Karpas-422 (cell line): ENCODE results near the gene MYCN. TPM values are rescaled to one million over a fixed set of nuclear protein-coding genes. Genes with fewer than 3 reads are reported as not detected.
"Not testable (repeated sequence)": the region's sequence is repeated elsewhere in the genome, so short reads cannot be mapped to it uniquely, and the experiment has no call there.

Experiments used
- DNase-seq: peaks from one replicate; pipeline ENCODE4 v3.0.0-alpha.2; 2015
- H2AFZ ChIP-seq: fragments of 200-600 bp; sonication (generic); 2 replicates; pipeline ENCODE4 v1.6.1; 2014; ENCODE audit warnings: antibody characterized with exemption, low read length, mixed read lengths
- H3K27ac ChIP-seq: fragments of 200-600 bp; sonication (generic); 2 replicates; pipeline ENCODE4 v1.5.1; 2014; ENCODE audit warnings: mild to moderate bottlenecking, low read length, moderate library complexity
- H3K27me3 ChIP-seq: fragments of 200-600 bp; sonication (generic); 2 replicates; pipeline ENCODE4 v1.6.1; 2014; ENCODE audit warnings: low read length, mixed read lengths
- H3K36me3 ChIP-seq: fragments of 200-600 bp; sonication (generic); 2 replicates; pipeline ENCODE4 v1.6.1; 2014; ENCODE audit warnings: low read length, mixed read lengths; ENCODE audit not compliant: insufficient read depth
- H3K4me1 ChIP-seq: fragments of 200-600 bp; sonication (generic); 2 replicates; pipeline ENCODE4 v1.6.1; 2014; ENCODE audit warnings: mild to moderate bottlenecking, low read length, mixed read lengths
- H3K4me2 ChIP-seq: fragments of 200-600 bp; sonication (generic); 2 replicates; pipeline ENCODE4 v1.6.1; 2014; ENCODE audit warnings: low read length, low read depth, mild to moderate bottlenecking; ENCODE audit not compliant: poor library complexity, severe bottlenecking
- H3K4me3 ChIP-seq: fragments of 200-600 bp; sonication (generic); 2 replicates; pipeline ENCODE4 v1.5.1; 2014; ENCODE audit warnings: mild to moderate bottlenecking, antibody characterized with exemption, low read length, mixed read lengths
- H3K79me2 ChIP-seq: fragments of 200-600 bp; sonication (generic); 2 replicates; pipeline ENCODE4 v1.6.1; 2014; ENCODE audit warnings: mild to moderate bottlenecking, low read length, mixed read lengths
- H3K9ac ChIP-seq: fragments of 200-600 bp; sonication (generic); 2 replicates; pipeline ENCODE4 v1.6.0; 2014; ENCODE audit warnings: low read length
- H3K9me2 ChIP-seq: fragments of 200-600 bp; sonication (generic), shearing (Covaris generic); replicated peaks from 2 replicates; pipeline ENCODE4 v1.6.0; 2014; ENCODE audit warnings: mild to moderate bottlenecking, low read length, moderate library complexity; ENCODE audit not compliant: insufficient read depth
- H3K9me3 ChIP-seq: fragments of 300-700, 200-600 bp; sonication (generic); 2 replicates; pipeline ENCODE4 v1.6.1; 2014; ENCODE audit warnings: low read length, mixed read lengths
- H4K20me1 ChIP-seq: fragments of 200-600 bp; sonication (generic); 2 replicates; pipeline ENCODE4 v1.6.1; 2014; ENCODE audit warnings: mild to moderate bottlenecking, antibody characterized with exemption, low read length, low read depth; ENCODE audit not compliant: insufficient read depth
- total RNA-seq: library from RNA; depleted of rRNA; stranded (reverse); fragments of >200 nt; shearing (Covaris generic); gene quantifications from 2 replicates; pipeline ENCODE4 v1.2.3, GENCODE V29; 2014; ENCODE audit warnings: low replicate concordance

The MYCN gene
- total RNA-seq, 1 experiment from 2014 or later = not detected

GRCh38 chr2:15911686-15912085 is 28.7 kb upstream of the MYCN start:
- Histone ChIP-seq H3K4me2 (no peak overlapping the region), H3K9ac (no peak overlapping the region), H3K4me3 (no peak overlapping the region), H3K27ac (no peak overlapping the region), H3K36me3 (no peaks in the 10 kb centered on the region), H3K9me3 (no peaks in the 10 kb centered on the region), H3K79me2 (no peaks in the 10 kb centered on the region), H3K4me1 (no peaks in the 10 kb centered on the region), H3K27me3 (no peaks in the 10 kb centered on the region), H3K9me2 (no peaks in the 10 kb centered on the region), H4K20me1 (no peaks in the 10 kb centered on the region), H2AFZ (no peak overlapping the region)
- no peak for DNase-seq

GRCh38 chr2:15912203-15912602 is 28.1 kb upstream of the MYCN start:
- Histone ChIP-seq H4K20me1 (no peaks in the 10 kb centered on the region), H3K36me3 (no peaks in the 10 kb centered on the region), H3K9me2 (no peaks in the 10 kb centered on the region), H3K27me3 (no peaks in the 10 kb centered on the region), H3K9me3 (no peaks in the 10 kb centered on the region), H3K27ac (no peak overlapping the region), H3K9ac (no peak overlapping the region), H3K79me2 (no peaks in the 10 kb centered on the region), H3K4me3 (no peak overlapping the region), H2AFZ (no peak overlapping the region), H3K4me2 (no peak overlapping the region), H3K4me1 (no peaks in the 10 kb centered on the region)
- DNase-seq = no peak

GRCh38 chr2:15913146-15913545 is 27.2 kb upstream of the MYCN start:
- no peaks in the 10 kb centered on the region for H3K9me2 ChIP-seq
- no peaks in the 10 kb centered on the region for H3K36me3 ChIP-seq
- no peak overlapping the region for H3K9ac ChIP-seq
- H3K4me1 ChIP-seq = no peaks in the 10 kb centered on the region
- H3K9me3 ChIP-seq = no peaks in the 10 kb centered on the region
- H2AFZ ChIP-seq = no peak overlapping the region
- H3K4me3 ChIP-seq = no peak overlapping the region
- no peaks in the 10 kb centered on the region for H3K27me3 ChIP-seq
- no peak overlapping the region for H3K4me2 ChIP-seq
- H4K20me1 ChIP-seq = no peaks in the 10 kb centered on the region
- no peak overlapping the region for H3K27ac ChIP-seq
- H3K79me2 ChIP-seq = no peaks in the 10 kb centered on the region
- no peak for DNase-seq

DNA sequence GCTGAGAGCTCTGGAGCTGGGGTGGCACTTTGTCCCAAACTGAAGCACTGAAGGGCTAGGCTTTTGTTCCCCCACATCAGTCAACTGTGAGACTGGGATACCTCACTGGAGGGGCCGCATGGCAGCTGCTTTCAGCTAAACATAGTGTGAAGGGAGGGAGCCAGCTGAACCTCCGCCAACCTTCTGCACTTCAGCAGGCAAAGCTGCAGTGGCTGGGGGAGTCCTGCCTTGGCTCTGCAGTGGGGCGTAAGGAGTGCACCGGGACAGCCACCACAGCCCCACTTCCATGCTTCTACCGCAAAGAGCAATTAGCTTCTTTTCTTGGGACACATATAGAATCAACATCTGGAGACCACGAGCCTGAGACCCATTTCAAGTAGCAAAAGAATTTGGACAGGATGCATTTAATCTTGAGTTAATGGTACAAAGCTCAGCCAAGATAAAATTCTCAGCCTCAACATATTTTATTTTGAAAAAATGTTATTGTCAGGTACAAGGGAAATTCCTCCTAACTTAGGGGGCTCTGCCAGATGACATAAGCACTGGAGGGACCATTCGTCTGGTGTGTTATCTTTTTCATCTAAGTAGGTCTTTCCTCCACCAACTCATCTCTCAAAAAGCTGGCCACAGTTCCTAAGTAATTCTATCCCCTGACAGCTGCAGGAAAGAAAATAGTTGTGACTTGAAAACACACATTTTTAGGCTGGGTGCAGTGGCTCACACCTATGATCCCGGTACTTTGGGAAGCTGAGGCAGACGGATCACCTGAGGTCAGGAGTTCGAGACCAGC is 25.6 kb upstream of the MYCN start:
- H4K20me1 ChIP-seq = no peaks in the 10 kb centered on the region
- H3K27ac ChIP-seq = no peak overlapping the region
- no peaks in the 10 kb centered on the region for H3K9me2 ChIP-seq
- H3K9ac ChIP-seq = no peak overlapping the region
- no peak overlapping the region for H2AFZ ChIP-seq
- no peak for DNase-seq
- no peaks in the 10 kb centered on the region for H3K36me3 ChIP-seq
- no peaks in the 10 kb centered on the region for H3K27me3 ChIP-seq
- H3K4me1 ChIP-seq = no peaks in the 10 kb centered on the region
- H3K9me3 ChIP-seq = no peaks in the 10 kb centered on the region
- H3K4me3 ChIP-seq = no peak overlapping the region
- no peaks in the 10 kb centered on the region for H3K79me2 ChIP-seq
- H3K4me2 ChIP-seq = no peak overlapping the region

GRCh38 chr2:15915546-15915945 is 24.8 kb upstream of the MYCN start:
- not testable (repeated sequence) for H3K9ac ChIP-seq, H3K36me3 ChIP-seq, DNase-seq, H3K79me2 ChIP-seq, H3K4me3 ChIP-seq, H2AFZ ChIP-seq, H3K27me3 ChIP-seq, H3K9me2 ChIP-seq, H3K27ac ChIP-seq, H3K4me2 ChIP-seq, H3K9me3 ChIP-seq, H3K4me1 ChIP-seq, H4K20me1 ChIP-seq

DNA sequence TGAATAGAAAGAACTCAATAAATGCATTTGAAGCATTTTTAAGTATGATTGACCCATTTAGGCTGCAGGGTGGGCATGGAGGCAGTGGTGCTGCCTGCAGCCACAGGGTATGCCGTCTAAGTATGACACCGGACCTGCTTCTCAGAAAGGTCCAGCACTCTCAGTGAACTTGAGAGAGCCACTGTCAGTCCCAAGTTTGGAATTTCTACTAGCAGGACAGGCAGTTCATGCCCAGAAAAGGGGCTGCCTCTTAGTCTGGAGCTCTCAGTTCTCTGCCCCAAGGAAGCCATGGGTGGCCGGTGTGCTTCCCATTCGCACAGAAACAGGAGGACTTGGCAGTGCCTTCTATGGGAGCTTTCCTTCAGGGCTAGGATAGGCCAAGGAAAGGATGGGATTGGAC is 24.0 kb upstream of the MYCN start:
- H3K79me2 ChIP-seq = no peaks in the 10 kb centered on the region
- H3K27ac ChIP-seq = no peak overlapping the region
- DNase-seq = no peak
- H2AFZ ChIP-seq = no peak overlapping the region
- H3K9ac ChIP-seq = no peak overlapping the region
- no peaks in the 10 kb centered on the region for H3K27me3 ChIP-seq
- H3K36me3 ChIP-seq = no peaks in the 10 kb centered on the region
- no peak overlapping the region for H3K4me3 ChIP-seq
- no peaks in the 10 kb centered on the region for H3K4me1 ChIP-seq
- no peaks in the 10 kb centered on the region for H4K20me1 ChIP-seq
- no peak overlapping the region for H3K4me2 ChIP-seq
- no peaks in the 10 kb centered on the region for H3K9me2 ChIP-seq
- H3K9me3 ChIP-seq = no peaks in the 10 kb centered on the region

DNA sequence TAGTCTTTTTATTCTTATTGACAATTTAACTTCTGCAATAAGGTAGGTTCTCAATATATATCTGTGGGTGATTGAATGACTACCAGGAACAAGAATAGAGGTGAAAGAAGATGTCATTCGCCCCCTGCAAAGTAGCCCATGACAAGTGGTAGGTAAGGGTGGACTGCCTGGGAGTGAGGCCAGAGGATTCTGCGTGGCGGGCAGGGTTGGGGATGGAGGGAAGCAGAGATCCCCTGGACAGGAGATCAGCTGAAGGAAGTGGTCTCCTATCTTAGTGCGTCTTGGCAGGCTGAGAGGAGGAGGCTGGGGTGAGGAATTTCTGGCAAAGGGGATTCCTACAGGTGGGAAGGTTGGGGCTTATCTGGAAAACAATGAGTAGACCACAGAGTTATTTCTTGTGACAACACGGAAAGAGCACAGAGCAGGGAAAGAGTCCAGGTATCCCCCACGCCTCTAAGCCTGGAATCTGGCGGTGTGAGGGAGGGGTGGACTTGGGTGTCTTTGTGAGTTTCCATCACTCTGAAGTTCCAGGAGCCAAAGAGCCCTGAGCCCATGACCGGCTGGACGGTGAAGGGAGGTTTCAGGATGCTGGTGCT is 21.5 kb upstream of the MYCN start:
- no peak overlapping the region for H3K27ac ChIP-seq
- H3K4me1 ChIP-seq = no peaks in the 10 kb centered on the region
- H3K36me3 ChIP-seq = no peaks in the 10 kb centered on the region
- DNase-seq = no peak
- no peaks in the 10 kb centered on the region for H4K20me1 ChIP-seq
- H3K9me3 ChIP-seq = no peaks in the 10 kb centered on the region
- no peak overlapping the region for H3K4me3 ChIP-seq
- H3K4me2 ChIP-seq = no peak overlapping the region
- H3K27me3 ChIP-seq = no peaks in the 10 kb centered on the region
- no peaks in the 10 kb centered on the region for H3K79me2 ChIP-seq
- no peak overlapping the region for H2AFZ ChIP-seq
- H3K9ac ChIP-seq = no peak overlapping the region
- H3K9me2 ChIP-seq = no peaks in the 10 kb centered on the region

DNA sequence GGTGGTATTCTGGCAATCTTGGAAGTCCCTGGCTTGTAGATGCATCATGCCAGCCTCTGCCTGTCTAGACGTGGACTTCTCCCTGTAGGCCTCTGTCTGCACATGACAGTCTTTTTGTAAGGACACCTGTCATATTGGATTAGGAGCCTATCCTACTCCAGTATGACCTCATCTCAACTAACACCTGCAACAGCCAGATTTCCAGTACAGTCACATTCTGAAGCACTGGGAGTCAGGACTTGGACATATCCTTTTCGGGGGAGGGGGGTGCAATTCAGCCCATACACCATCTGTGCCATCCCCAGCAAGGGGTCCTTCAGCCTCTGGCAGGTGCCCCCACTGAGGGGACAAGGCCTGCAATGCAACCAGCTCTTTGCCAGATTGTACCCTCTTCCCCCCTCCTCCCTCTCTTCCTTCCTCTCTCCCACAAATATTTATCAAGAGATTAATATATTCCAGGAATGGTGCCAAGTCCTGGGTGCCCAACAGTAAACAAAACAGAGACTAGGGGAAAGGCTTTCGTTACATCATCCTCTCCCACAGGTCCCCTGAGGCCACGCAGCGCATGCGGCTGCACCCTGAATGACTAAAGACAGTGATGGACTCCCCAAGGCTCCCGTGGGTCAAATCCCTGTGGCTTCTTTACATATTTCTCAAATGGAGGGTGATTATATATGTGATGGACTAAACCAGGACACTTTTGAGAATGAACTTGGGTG is 20.5 kb upstream of the MYCN start:
- no peaks in the 10 kb centered on the region for H3K9me3 ChIP-seq
- H3K4me3 ChIP-seq = no peak overlapping the region
- H3K9ac ChIP-seq = no peak overlapping the region
- no peak overlapping the region for H2AFZ ChIP-seq
- H4K20me1 ChIP-seq = no peaks in the 10 kb centered on the region
- no peaks in the 10 kb centered on the region for H3K9me2 ChIP-seq
- no peak overlapping the region for H3K4me2 ChIP-seq
- no peak for DNase-seq
- H3K79me2 ChIP-seq = no peaks in the 10 kb centered on the region
- H3K27ac ChIP-seq = no peak overlapping the region
- H3K36me3 ChIP-seq = no peaks in the 10 kb centered on the region
- H3K27me3 ChIP-seq = no peaks in the 10 kb centered on the region
- H3K4me1 ChIP-seq = no peaks in the 10 kb centered on the region
